SJSA1 (cell line): ENCODE measurements around the gene HTR2B. TPM values are rescaled to one million over a fixed set of nuclear protein-coding genes. Genes with fewer than 3 reads are reported as not detected.
"Not testable (repeated sequence)": the region's sequence is repeated elsewhere in the genome, so short reads cannot be mapped to it uniquely, and the experiment has no call there.

Experiments used
- DNase-seq, 2 experiments: peaks; one replicate each; pipeline ENCODE4 v3.0.0-alpha.2; 2015 to 2020; ENCODE audit warnings: low spot score in 2 of 2, low read depth in 1 of 2
- H3K27ac ChIP-seq: fragments of 250-450 bp; sonication (Bioruptor Pico); 2 replicates; pipeline ENCODE4 v1.5.1; 2020; ENCODE audit warnings: mild to moderate bottlenecking, moderate library complexity
- H3K27me3 ChIP-seq: fragments of 250-450 bp; sonication (Bioruptor Pico); replicated peaks from 2 replicates; pipeline ENCODE4 v1.5.1; 2020; ENCODE audit warnings: mild to moderate bottlenecking, moderate library complexity
- H3K36me3 ChIP-seq: fragments of 250-450 bp; sonication (Bioruptor Pico); 2 replicates; pipeline ENCODE4 v1.5.1; 2020; ENCODE audit warnings: mild to moderate bottlenecking
- H3K4me1 ChIP-seq: fragments of 250-450 bp; sonication (Bioruptor Pico); replicated peaks from 2 replicates; pipeline ENCODE4 v1.6.1; 2021; ENCODE audit warnings: mild to moderate bottlenecking
- H3K4me3 ChIP-seq: fragments of 250-450 bp; sonication (Bioruptor Pico); 2 replicates; pipeline ENCODE4 v1.5.1; 2020; ENCODE audit warnings: mild to moderate bottlenecking
- H3K9me3 ChIP-seq: fragments of 250-450 bp; sonication (Bioruptor Pico); replicated peaks from 2 replicates; pipeline ENCODE4 v1.5.1; 2020; ENCODE audit warnings: mild to moderate bottlenecking
- total RNA-seq: library from RNA; depleted of rRNA; stranded (reverse); fragments of >200 nt; shearing (Covaris generic); gene quantifications from 2 replicates; pipeline ENCODE4 v1.2.3, GENCODE V29; 2014

HTR2B gene
- total RNA-seq, 1 experiment from 2014 or later, result 0.21 TPM

- peaks cover 10% of the 10 kb centered on the region; the same call in 1 of the 2 replicates for H3K36me3 ChIP-seq
- peaks cover 55% of the 10 kb centered on the region for H3K4me1 ChIP-seq
- H3K4me3 ChIP-seq, result no peak overlapping the region
- H3K27ac ChIP-seq, result no peak overlapping the region
- H3K9me3 ChIP-seq, result no peaks in the 10 kb centered on the region
- DNase-seq, result no peak
- H3K27me3 ChIP-seq, result no peaks in the 10 kb centered on the region
These were observed 2.6 kb upstream of the HTR2B start for GRCh38 chr2:231127480-231127879.

GRCh38 chr2:231126123-231126522 is 1.3 kb upstream of the HTR2B start:
- no peaks in the 10 kb centered on the region for H3K27me3 ChIP-seq
- H3K9me3 ChIP-seq, result no peaks in the 10 kb centered on the region
- no peak overlapping the region for H3K27ac ChIP-seq
- peaks cover 46% of the 10 kb centered on the region for H3K4me1 ChIP-seq
- no peak for DNase-seq
- H3K4me3 ChIP-seq, result no peak overlapping the region
- H3K36me3 ChIP-seq, result peaks cover 10% of the 10 kb centered on the region; the same call in 1 of the 2 replicates

DNA sequence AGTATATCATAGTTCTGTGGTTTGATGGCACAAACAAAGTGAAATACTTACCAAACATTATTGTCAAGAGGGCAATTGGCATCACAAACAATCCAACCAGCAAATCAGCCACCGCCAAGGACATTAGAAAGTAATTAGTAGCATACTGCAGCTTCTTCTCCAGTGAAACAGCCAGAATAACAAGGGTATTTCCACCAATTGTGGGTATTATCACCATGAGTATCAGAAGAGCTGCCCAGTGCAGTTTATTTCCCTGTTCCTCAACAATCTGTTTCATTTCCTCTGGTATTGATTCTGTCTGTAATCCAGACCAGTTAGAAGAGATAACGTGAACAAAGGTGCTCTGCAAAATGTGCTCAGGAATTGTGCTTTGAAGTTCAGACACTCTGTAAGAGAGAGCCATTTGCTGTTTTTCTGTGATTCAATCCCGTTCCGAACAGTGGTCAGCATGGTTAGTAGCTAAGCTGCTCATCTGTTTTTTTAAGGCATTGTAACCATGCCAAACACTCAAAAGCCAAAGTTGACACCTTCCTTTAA is 1.4 kb downstream of the HTR2B start:
- peak in 1 of 2 experiments; percentile 35 for DNase-seq

GRCh38 chr2:231118614-231118942 is 6.3 kb downstream of the HTR2B start:
- H3K27me3 ChIP-seq, result no peaks in the 10 kb centered on the region
- no peak overlapping the region for H3K4me3 ChIP-seq
- no peak overlapping the region for H3K27ac ChIP-seq
- peaks cover 5% of the 10 kb centered on the region; the same call in 1 of the 2 replicates for H3K36me3 ChIP-seq
- no peaks in the 10 kb centered on the region for H3K9me3 ChIP-seq
- DNase-seq, result no peak
- H3K4me1 ChIP-seq, result peaks cover 13% of the 10 kb centered on the region

More for the DNA sequence above, 1.4 kb downstream of the HTR2B start:
- no peaks in the 10 kb centered on the region for H3K27me3 ChIP-seq
- peaks cover 25% of the 10 kb centered on the region for H3K4me1 ChIP-seq
- no peak overlapping the region for H3K4me3 ChIP-seq
- H3K9me3 ChIP-seq, result no peaks in the 10 kb centered on the region
- H3K27ac ChIP-seq, result peak overlapping the region; percentile 38
- peaks cover 7% of the 10 kb centered on the region; the same call in 1 of the 2 replicates for H3K36me3 ChIP-seq

DNA sequence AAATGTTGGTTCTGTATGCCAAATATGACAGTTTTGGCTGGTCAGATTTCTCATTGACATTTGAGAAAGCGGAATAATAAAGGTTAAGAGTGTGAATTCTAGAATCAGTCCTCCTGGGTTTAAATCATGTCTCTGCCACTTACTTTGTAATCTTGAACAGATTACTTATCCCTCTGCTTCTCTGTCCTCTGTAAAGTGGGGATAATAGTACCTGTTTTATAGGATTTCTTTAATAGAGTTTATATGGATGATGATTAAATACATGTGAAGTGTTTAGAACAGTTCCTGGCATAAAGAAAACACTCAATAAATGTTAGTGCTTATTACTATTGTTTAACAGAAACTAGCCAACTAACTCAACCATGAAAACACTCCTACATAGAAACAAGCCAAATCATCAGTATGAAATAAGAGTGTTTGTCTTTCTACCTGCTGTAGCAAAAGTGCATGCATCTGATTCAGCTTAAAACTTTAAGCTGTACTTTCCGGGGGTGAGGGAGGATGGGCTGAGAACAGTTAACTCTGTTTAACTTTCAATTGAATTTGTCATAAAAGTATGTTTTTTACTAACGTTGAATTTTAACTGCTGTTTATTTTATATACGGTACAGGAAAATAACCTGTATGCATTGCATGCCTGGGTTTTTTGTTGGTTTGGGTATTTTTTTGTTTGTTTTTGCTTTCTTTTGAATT is 6.8 kb downstream of the HTR2B start:
- Histone ChIP-seq H3K36me3 (peaks cover 8% of the 10 kb centered on the region; the same call in 1 of the 2 replicates), H3K4me1 (peaks cover 13% of the 10 kb centered on the region), H3K27me3 (no peaks in the 10 kb centered on the region), H3K9me3 (no peaks in the 10 kb centered on the region), H3K4me3 (no peak overlapping the region), H3K27ac (no peak overlapping the region)
- DNase-seq, result no peak

- Histone ChIP-seq H3K4me3 (no peak overlapping the region), H3K36me3 (peaks cover 8% of the 10 kb centered on the region; the same call in 1 of the 2 replicates), H3K27me3 (no peaks in the 10 kb centered on the region), H3K27ac (no peak overlapping the region), H3K9me3 (no peaks in the 10 kb centered on the region), H3K4me1 (peaks cover 18% of the 10 kb centered on the region)
- no peak for DNase-seq
These were observed 7.7 kb downstream of the HTR2B start for GRCh38 chr2:231117148-231117547.

- peaks cover 13% of the 10 kb centered on the region; the same call in 1 of the 2 replicates for H3K36me3 ChIP-seq
- H3K27me3 ChIP-seq, result no peaks in the 10 kb centered on the region
- H3K27ac ChIP-seq, result no peak overlapping the region
These were observed 9.2 kb downstream of the HTR2B start for GRCh38 chr2:231115651-231116050.

GRCh38 chr2:231113489-231113888 is 11.4 kb downstream of the HTR2B start:
- no peaks in the 10 kb centered on the region for H3K27me3 ChIP-seq
- no peak overlapping the region for H3K4me3 ChIP-seq
- no peak for DNase-seq
- no peaks in the 10 kb centered on the region for H3K9me3 ChIP-seq
- H3K4me1 ChIP-seq, result peaks cover 37% of the 10 kb centered on the region
- peaks cover 34% of the 10 kb centered on the region for H3K36me3 ChIP-seq
- H3K27ac ChIP-seq, result no peak overlapping the region

More at GRCh38 chr2:231115651-231116050, 9.2 kb downstream of the HTR2B start:
- DNase-seq, result no peak
- H3K4me1 ChIP-seq, result peaks cover 33% of the 10 kb centered on the region
- H3K4me3 ChIP-seq, result no peak overlapping the region
- no peaks in the 10 kb centered on the region for H3K9me3 ChIP-seq

GRCh38 chr2:231111987-231112386 is 12.9 kb downstream of the HTR2B start:
- peaks cover 34% of the 10 kb centered on the region for H3K4me1 ChIP-seq
- no peaks in the 10 kb centered on the region for H3K9me3 ChIP-seq
- H3K27me3 ChIP-seq, result no peaks in the 10 kb centered on the region
- peak overlapping the region; percentile 21; the same call in 1 of the 2 replicates for H3K27ac ChIP-seq
- DNase-seq, result peak in 1 of 2 experiments; percentile 47
- peaks cover 41% of the 10 kb centered on the region for H3K36me3 ChIP-seq
- H3K4me3 ChIP-seq, result no peak overlapping the region

DNA sequence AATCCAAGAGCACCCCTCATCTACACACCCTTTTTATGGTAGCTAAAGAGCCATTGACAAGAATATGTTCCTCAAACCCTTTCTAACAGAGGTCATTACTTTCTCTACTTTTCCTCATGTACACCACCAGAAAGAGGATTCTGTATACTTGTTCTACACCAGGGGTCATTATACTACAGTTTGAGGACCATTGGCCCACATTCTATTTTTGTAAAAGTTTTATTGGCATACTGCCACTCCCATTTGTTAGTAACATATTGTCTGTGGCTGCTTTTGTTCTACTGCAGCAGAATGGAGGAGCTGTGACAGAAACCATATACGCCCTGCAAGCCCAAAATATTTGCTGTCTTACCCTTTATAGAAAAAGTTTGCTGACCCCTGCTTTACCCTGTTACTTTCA is 14.3 kb downstream of the HTR2B start:
- H3K4me3 ChIP-seq, result no peak overlapping the region
- no peaks in the 10 kb centered on the region for H3K9me3 ChIP-seq
- DNase-seq, result peak in 1 of 2 experiments; percentile 47
- peaks cover 34% of the 10 kb centered on the region for H3K4me1 ChIP-seq
- no peaks in the 10 kb centered on the region for H3K27me3 ChIP-seq
- H3K36me3 ChIP-seq, result peaks cover 44% of the 10 kb centered on the region
- H3K27ac ChIP-seq, result no peak overlapping the region

GRCh38 chr2:231104115-231104713 is 20.6 kb downstream of the HTR2B start:
- Histone ChIP-seq H3K36me3 (peaks cover 70% of the 10 kb centered on the region), H3K9me3 (no peaks in the 10 kb centered on the region), H3K27me3 (no peaks in the 10 kb centered on the region), H3K27ac (no peak overlapping the region), H3K4me1 (peaks cover 15% of the 10 kb centered on the region), H3K4me3 (no peak overlapping the region)
- DNase-seq, result peak; percentile 54 to 62

- Histone ChIP-seq H3K36me3 (peaks cover 74% of the 10 kb centered on the region), H3K9me3 (no peaks in the 10 kb centered on the region), H3K27me3 (no peaks in the 10 kb centered on the region), H3K27ac (no peak overlapping the region), H3K4me3 (no peak overlapping the region), H3K4me1 (peaks cover 15% of the 10 kb centered on the region)
- no peak for DNase-seq
These were observed 22.1 kb downstream of the HTR2B start for GRCh38 chr2:231102772-231103171.

DNA sequence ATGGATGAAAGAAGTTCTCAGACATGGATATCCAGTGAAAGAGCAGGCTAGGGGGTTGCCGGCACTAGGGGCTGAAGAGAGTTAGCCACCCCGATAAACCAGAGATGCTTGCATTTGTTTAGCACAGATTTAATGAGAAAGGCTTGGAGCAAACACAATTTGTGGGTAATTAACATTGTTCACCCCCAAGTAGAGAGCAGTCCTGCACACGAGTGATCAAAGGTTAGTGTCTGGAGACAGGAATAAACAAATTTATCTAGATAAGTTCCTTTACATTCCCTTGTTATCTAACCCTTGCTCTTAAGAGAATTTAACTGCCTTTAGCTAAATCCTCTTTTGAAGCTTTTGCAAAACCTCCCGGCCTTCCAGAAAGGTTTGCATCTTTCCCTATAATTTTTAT is 23.9 kb downstream of the HTR2B start:
- Histone ChIP-seq H3K27me3 (no peaks in the 10 kb centered on the region), H3K27ac (no peak overlapping the region), H3K9me3 (no peaks in the 10 kb centered on the region), H3K4me3 (no peak overlapping the region), H3K36me3 (peaks cover 79% of the 10 kb centered on the region), H3K4me1 (peaks cover 15% of the 10 kb centered on the region)
- DNase-seq, result no peak

DNA sequence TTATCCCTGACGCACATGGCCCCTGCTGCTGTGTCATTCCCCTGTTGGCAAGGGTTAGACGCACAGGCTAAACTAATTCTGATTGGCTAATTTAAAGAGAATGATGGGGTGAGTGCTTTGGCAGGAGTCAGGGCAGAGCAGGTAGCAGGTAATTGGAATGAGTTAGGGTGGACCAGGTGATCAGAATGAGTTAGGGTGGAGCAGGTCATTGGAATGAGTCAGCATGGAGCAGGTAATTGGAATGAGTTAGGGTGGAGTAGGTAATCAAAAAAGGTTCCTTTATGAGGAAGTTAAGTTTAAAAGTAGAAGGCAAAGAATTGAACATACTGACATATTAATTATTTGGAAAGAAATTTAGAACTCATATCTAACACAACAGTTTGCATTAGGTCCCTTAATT is 24.5 kb downstream of the HTR2B start:
- H3K27ac ChIP-seq, H3K27me3 ChIP-seq, H3K4me3 ChIP-seq, DNase-seq, H3K9me3 ChIP-seq: not testable (repeated sequence)
- H3K4me1 ChIP-seq, result peaks cover 15% of the 10 kb centered on the region
- H3K36me3 ChIP-seq, result peaks cover 85% of the 10 kb centered on the region
